Transverse colon (tissue), 3 donors: ENCODE results near the gene PLK2.

Source experiments
- CTCF ChIP-seq, 5 experiments: fragments of 200-600 bp in 3 of 5; fragments of 450-650 bp in 2 of 5; sonication (generic) in 3 of 5; IDR thresholded peaks; 1 replicate in 2 of 5; 2 replicates in 3 of 5; pipeline ENCODE4 v1.5.1; 2016 to 2017; ENCODE audit warnings: antibody characterized with exemption in 5 of 5, inconsistent platforms in 3 of 5, mild to moderate bottlenecking in 2 of 5, moderate library complexity in 1 of 5
- EP300 ChIP-seq: sonication (generic); formaldehyde crosslinking; IDR thresholded peaks from one replicate; pipeline ENCODE4 v1.6.1; 2017; ENCODE audit warnings: antibody characterized with exemption, low read depth

DNA sequence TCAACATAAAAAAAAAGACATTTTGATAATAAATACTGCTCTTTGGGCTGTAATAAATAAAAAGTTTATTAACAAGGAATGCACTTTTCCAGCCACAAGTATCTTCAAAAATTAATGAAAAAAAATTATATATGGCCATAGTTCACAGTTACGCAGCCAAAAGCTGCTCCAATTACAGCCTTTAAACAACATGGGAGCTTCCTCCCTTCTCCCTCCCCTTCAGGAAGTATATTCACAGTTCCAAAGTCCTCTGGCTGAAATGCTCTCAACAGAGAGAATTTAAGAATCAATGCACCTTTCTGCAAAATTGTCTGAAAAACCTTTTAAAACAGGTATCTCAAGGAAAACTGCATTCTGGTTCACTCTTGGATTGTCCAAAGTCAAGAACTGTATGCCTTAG is 5.9 kb downstream of the PLK2 start:
- no peak for TF ChIP-seq CTCF (IDR thresholded peaks at IDR 0.05)
- TF ChIP-seq EP300 = no peak
